ENCODE results near the gene ALDH3A1.

Gene ALDH3A1

GRCh38 chr17:19739241-19740201 is 8.6 kb downstream of the ALDH3A1 start:
- H3K36me3 ChIP-seq (ENCODE audit: insufficient read depth, insufficient read length, low read length), result no peaks in the 10 kb centered on the region
- no peaks in the 10 kb centered on the region for H3K27me3 ChIP-seq (ENCODE audit: insufficient read depth, insufficient read length)
- DNase-seq (ENCODE audit: low read depth, low spot score), result no peak
- TF ChIP-seq ZNF274 (IDR thresholded peaks at IDR 0.05; ENCODE audit: low read depth, low read length), result no peak
- no peak for TF ChIP-seq YY1 (IDR thresholded peaks at IDR 0.05; ENCODE audit: insufficient read depth, insufficient read length)
- TF ChIP-seq SUZ12 (IDR thresholded peaks at IDR 0.05; ENCODE audit: extremely low read depth, insufficient read depth, insufficient read length), result no peak
- no peak overlapping the region for H3K9ac ChIP-seq (ENCODE audit: insufficient read length, low read depth)
- H3K4me3 ChIP-seq (ENCODE audit: insufficient read length, low read depth), result no peak overlapping the region
- H3K9me3 ChIP-seq (ENCODE audit: insufficient read depth, low read length), result no peaks in the 10 kb centered on the region
- no peaks in the 10 kb centered on the region for H3K4me1 ChIP-seq (ENCODE audit: insufficient read depth, insufficient read length)

GRCh38 chr17:19738757-19739156 is 9.3 kb downstream of the ALDH3A1 start:
- TF ChIP-seq SUZ12 (IDR thresholded peaks at IDR 0.05; ENCODE audit: extremely low read depth, insufficient read depth, insufficient read length), result no peak
- TF ChIP-seq YY1 (IDR thresholded peaks at IDR 0.05; ENCODE audit: insufficient read depth, insufficient read length), result no peak
- no peak for TF ChIP-seq ZNF274 (IDR thresholded peaks at IDR 0.05; ENCODE audit: low read depth, low read length)
- Histone ChIP-seq H3K9me3 (ENCODE audit: insufficient read depth, low read length) (no peaks in the 10 kb centered on the region), H3K4me3 (ENCODE audit: insufficient read length, low read depth) (no peak overlapping the region), H3K4me1 (ENCODE audit: insufficient read depth, insufficient read length) (no peaks in the 10 kb centered on the region), H3K36me3 (ENCODE audit: insufficient read depth, insufficient read length, low read length) (no peaks in the 10 kb centered on the region), H3K27me3 (ENCODE audit: insufficient read depth, insufficient read length) (no peaks in the 10 kb centered on the region), H3K9ac (ENCODE audit: insufficient read length, low read depth) (no peak overlapping the region)
- no peak for DNase-seq (ENCODE audit: low read depth, low spot score)

DNA sequence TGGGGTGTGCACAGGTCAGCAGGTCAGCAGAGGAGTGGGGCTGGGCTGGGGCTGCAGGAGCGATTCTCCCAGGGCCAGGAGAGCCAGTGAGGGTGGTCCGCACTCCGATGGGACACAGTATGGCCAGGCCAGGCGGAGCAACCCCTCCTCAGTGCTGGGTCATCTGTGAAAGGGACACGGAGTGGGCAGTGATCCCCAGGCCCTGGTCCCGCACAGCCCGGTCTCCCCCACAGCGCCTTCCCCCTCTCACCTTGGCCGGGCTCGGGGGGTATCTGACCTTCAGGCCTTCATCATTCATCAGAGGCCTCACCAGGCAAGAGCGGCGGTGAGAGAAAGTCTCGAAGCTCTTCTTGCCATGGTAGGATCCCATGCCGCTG is 10.0 kb downstream of the ALDH3A1 start:
- Histone ChIP-seq H3K9me3 (ENCODE audit: insufficient read depth, low read length) (no peaks in the 10 kb centered on the region), H3K4me3 (ENCODE audit: insufficient read length, low read depth) (no peak overlapping the region), H3K9ac (ENCODE audit: insufficient read length, low read depth) (no peak overlapping the region), H3K27me3 (ENCODE audit: insufficient read depth, insufficient read length) (no peaks in the 10 kb centered on the region), H3K4me1 (ENCODE audit: insufficient read depth, insufficient read length) (no peaks in the 10 kb centered on the region), H3K36me3 (ENCODE audit: insufficient read depth, insufficient read length, low read length) (no peaks in the 10 kb centered on the region)
- TF ChIP-seq YY1 (IDR thresholded peaks at IDR 0.05; ENCODE audit: insufficient read depth, insufficient read length) (no peak), ZNF274 (IDR thresholded peaks at IDR 0.05; ENCODE audit: low read depth, low read length) (no peak)
- DNase-seq (ENCODE audit: low read depth, low spot score), result no peak

GRCh38 chr17:19737305-19738072 is 10.6 kb downstream of the ALDH3A1 start:
- Histone ChIP-seq H3K9ac (ENCODE audit: insufficient read length, low read depth) (no peak overlapping the region), H3K9me3 (ENCODE audit: insufficient read depth, low read length) (no peaks in the 10 kb centered on the region), H3K27me3 (ENCODE audit: insufficient read depth, insufficient read length) (no peaks in the 10 kb centered on the region), H3K36me3 (ENCODE audit: insufficient read depth, insufficient read length, low read length) (no peaks in the 10 kb centered on the region), H3K4me1 (ENCODE audit: insufficient read depth, insufficient read length) (no peaks in the 10 kb centered on the region), H3K4me3 (ENCODE audit: insufficient read length, low read depth) (no peak overlapping the region)
- TF ChIP-seq SUZ12 (IDR thresholded peaks at IDR 0.05; ENCODE audit: extremely low read depth, insufficient read depth, insufficient read length), result no peak
- TF ChIP-seq ZNF274 (IDR thresholded peaks at IDR 0.05; ENCODE audit: low read depth, low read length), result no peak
- TF ChIP-seq YY1 (IDR thresholded peaks at IDR 0.05; ENCODE audit: insufficient read depth, insufficient read length), result no peak
- DNase-seq (ENCODE audit: low read depth, low spot score), result no peak

DNA sequence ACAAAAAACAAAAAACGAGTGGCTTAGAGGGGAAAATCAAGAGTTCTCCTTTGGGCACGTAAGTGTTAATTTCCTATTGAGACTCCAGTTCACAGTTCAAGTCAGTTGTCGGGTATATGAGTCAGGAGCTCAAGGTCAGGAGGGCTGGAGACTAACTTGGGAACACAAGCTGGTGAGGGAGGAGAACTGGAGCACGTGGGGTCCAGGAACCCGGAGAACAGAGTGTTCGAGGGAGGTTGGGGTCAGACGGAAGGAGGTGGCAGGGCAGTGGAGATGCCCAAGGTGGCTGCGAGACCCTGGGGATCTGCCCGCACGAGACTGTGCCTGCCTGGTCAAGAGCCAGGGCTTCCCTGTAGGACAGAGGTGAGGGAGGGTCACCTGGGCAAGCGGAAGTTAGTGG is 12.0 kb downstream of the ALDH3A1 start:
- no peak for DNase-seq (ENCODE audit: low read depth, low spot score)
- H3K36me3 ChIP-seq (ENCODE audit: insufficient read depth, insufficient read length, low read length), result no peaks in the 10 kb centered on the region
- no peak for TF ChIP-seq YY1 (IDR thresholded peaks at IDR 0.05; ENCODE audit: insufficient read depth, insufficient read length)
- TF ChIP-seq SUZ12 (IDR thresholded peaks at IDR 0.05; ENCODE audit: extremely low read depth, insufficient read depth, insufficient read length), result no peak
- TF ChIP-seq ZNF274 (IDR thresholded peaks at IDR 0.05; ENCODE audit: low read depth, low read length), result no peak
- no peak overlapping the region for H3K9ac ChIP-seq (ENCODE audit: insufficient read length, low read depth)
- no peak overlapping the region for H3K4me3 ChIP-seq (ENCODE audit: insufficient read length, low read depth)
- no peaks in the 10 kb centered on the region for H3K27me3 ChIP-seq (ENCODE audit: insufficient read depth, insufficient read length)
- H3K4me1 ChIP-seq (ENCODE audit: insufficient read depth, insufficient read length), result no peaks in the 10 kb centered on the region
- no peaks in the 10 kb centered on the region for H3K9me3 ChIP-seq (ENCODE audit: insufficient read depth, low read length)

- TF ChIP-seq ZNF274 (IDR thresholded peaks at IDR 0.05; ENCODE audit: low read depth, low read length), result no peak
- TF ChIP-seq SUZ12 (IDR thresholded peaks at IDR 0.05; ENCODE audit: extremely low read depth, insufficient read depth, insufficient read length), result no peak
- TF ChIP-seq YY1 (IDR thresholded peaks at IDR 0.05; ENCODE audit: insufficient read depth, insufficient read length), result no peak
Observed at GRCh38 chr17:19733953-19734526, 14.1 kb downstream of the ALDH3A1 start.

DNA sequence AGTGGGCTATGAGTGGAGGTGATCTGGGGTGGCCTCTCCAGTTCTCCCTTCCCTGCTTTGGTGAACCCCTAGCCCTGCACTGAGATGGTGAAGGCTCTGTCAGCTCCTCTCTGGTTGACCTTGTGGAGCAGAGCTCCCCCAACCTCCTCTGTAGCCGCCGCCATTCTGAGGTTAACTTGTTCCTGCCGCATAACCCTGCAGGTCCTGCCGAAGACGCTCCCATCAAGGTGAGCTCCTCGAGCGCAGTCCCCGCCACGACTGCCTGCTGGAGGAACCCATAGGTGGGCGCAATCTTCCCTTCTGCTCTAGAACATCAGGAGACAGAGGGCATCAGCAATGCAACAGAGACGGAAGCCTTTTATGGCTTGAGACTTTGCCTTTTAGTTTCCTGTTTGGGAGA is 16.5 kb downstream of the ALDH3A1 start:
- H3K9ac ChIP-seq (ENCODE audit: insufficient read length, low read depth), result no peak overlapping the region
- H3K4me1 ChIP-seq (ENCODE audit: insufficient read depth, insufficient read length), result no peaks in the 10 kb centered on the region
- DNase-seq (ENCODE audit: low read depth, low spot score), result no peak

More at GRCh38 chr17:19733953-19734526, 14.1 kb downstream of the ALDH3A1 start:
- Histone ChIP-seq H3K4me1 (ENCODE audit: insufficient read depth, insufficient read length) (no peaks in the 10 kb centered on the region), H3K36me3 (ENCODE audit: insufficient read depth, insufficient read length, low read length) (no peaks in the 10 kb centered on the region), H3K4me3 (ENCODE audit: insufficient read length, low read depth) (no peak overlapping the region), H3K27me3 (ENCODE audit: insufficient read depth, insufficient read length) (no peaks in the 10 kb centered on the region), H3K9me3 (ENCODE audit: insufficient read depth, low read length) (no peaks in the 10 kb centered on the region), H3K9ac (ENCODE audit: insufficient read length, low read depth) (no peak overlapping the region)
- DNase-seq (ENCODE audit: low read depth, low spot score), result no peak

More for the DNA sequence above, 16.5 kb downstream of the ALDH3A1 start:
- H3K27me3 ChIP-seq (ENCODE audit: insufficient read depth, insufficient read length), result no peaks in the 10 kb centered on the region
- H3K36me3 ChIP-seq (ENCODE audit: insufficient read depth, insufficient read length, low read length), result no peaks in the 10 kb centered on the region
- no peak overlapping the region for H3K4me3 ChIP-seq (ENCODE audit: insufficient read length, low read depth)
- TF ChIP-seq ZNF274 (IDR thresholded peaks at IDR 0.05; ENCODE audit: low read depth, low read length) (no peak), SUZ12 (IDR thresholded peaks at IDR 0.05; ENCODE audit: extremely low read depth, insufficient read depth, insufficient read length) (no peak), YY1 (IDR thresholded peaks at IDR 0.05; ENCODE audit: insufficient read depth, insufficient read length) (no peak)
- H3K9me3 ChIP-seq (ENCODE audit: insufficient read depth, low read length), result no peaks in the 10 kb centered on the region

All from NT2/D1 (cell line).